ENCODE data around the gene FLNB. TPM values are rescaled to one million over a fixed set of nuclear protein-coding genes. Genes with fewer than 3 reads are reported as not detected.

Gene FLNB
- polyA plus RNA-seq, 1 donor from 2014 or later = 10.3 TPM

DNA sequence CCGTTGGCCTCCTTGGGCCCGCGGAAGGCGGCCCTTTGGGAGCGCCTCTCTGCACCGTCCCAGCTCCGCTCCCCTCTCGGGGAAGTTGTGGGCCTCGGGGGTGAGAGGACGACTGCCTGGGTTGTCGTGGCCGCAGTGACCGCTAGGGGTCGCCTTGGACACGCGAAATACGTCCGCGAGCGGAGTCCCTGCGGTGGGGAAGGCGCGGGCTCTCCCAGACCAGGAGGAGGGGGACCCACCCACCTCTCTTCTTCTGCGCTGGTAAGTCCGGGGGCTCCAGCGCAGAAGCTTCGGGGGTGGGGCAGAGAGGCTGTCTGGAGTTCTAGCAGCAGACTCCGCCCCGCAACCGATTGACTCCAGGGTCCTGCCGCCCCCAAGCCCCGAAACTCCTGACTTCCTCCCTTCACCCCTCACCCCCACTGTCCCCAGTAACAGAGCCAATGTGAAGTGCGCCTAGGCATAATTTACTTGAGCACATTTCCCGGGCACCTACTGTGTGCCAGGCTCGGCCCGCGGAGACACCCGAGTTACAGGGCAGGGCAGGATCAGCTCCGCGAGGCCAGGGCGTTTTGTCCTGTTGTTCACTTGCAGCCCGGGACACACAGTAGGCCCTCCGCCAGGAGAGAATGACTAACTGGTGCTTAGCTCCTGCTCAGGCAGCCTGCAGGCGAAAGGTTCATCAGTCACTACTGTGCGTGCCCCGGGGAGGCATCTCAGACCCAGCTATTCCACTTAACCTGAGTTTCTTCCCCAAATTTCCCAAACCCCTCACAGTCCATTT, 169.7 kb downstream of the FLNB start:
- Histone ChIP-seq H3K4me2 (ENCODE audit: low read length) (peak overlapping the region; percentile 30), H3K9ac (ENCODE audit: low read length) (peak overlapping the region; percentile 29), H3K79me2 (replicated peaks; ENCODE audit: insufficient read depth, low read length) (no peaks in the 10 kb centered on the region), H4K20me1 (ENCODE audit: insufficient read depth) (no peaks in the 10 kb centered on the region), H3K27ac (ENCODE audit: low read length) (no peak overlapping the region), H3K27me3 (ENCODE audit: insufficient read depth, low read depth, low read length) (no peaks in the 10 kb centered on the region), H2AFZ (ENCODE audit: low read depth, low read length) (no peak overlapping the region), H3K4me3 (ENCODE audit: low read length) (peak overlapping the region; percentile 64), H3K9me2 (ENCODE audit: insufficient read depth, low read length) (no peaks in the 10 kb centered on the region), H3F3A (ENCODE audit: insufficient read depth, low read length, poor library complexity, severe bottlenecking) (no peaks in the 10 kb centered on the region), H3K9me3 (ENCODE audit: low read length) (no peaks in the 10 kb centered on the region), H3K36me3 (ENCODE audit: insufficient read depth, low read length) (no peaks in the 10 kb centered on the region)
- TF ChIP-seq EZH2 (IDR thresholded peaks at IDR 0.05; ENCODE audit: borderline replicate concordance, insufficient read depth, low read length, poor library complexity, severe bottlenecking) (no peak), SMC3 (conservative IDR thresholded peaks at IDR 0.05; ENCODE audit: poor library complexity) (peak; percentile 88), EP300 (conservative IDR thresholded peaks at IDR 0.05; ENCODE audit: poor library complexity, severe bottlenecking) (no peak), CTCF (IDR thresholded peaks at IDR 0.05; ENCODE audit: poor library complexity, severe bottlenecking) (peak; percentile 95), MXI1 (conservative IDR thresholded peaks at IDR 0.05; ENCODE audit: poor library complexity, severe bottlenecking) (peak; percentile 41), RAD21 (conservative IDR thresholded peaks at IDR 0.05) (peak; percentile 84)

- Histone ChIP-seq H3K27ac (ENCODE audit: low read length) (no peak overlapping the region), H3K9me2 (ENCODE audit: insufficient read depth, low read length) (no peaks in the 10 kb centered on the region), H4K20me1 (ENCODE audit: insufficient read depth) (no peaks in the 10 kb centered on the region), H3K4me3 (ENCODE audit: low read length) (no peak overlapping the region), H3K9ac (ENCODE audit: low read length) (no peak overlapping the region), H3K36me3 (ENCODE audit: insufficient read depth, low read length) (no peaks in the 10 kb centered on the region), H3F3A (ENCODE audit: insufficient read depth, low read length, poor library complexity, severe bottlenecking) (no peaks in the 10 kb centered on the region), H3K27me3 (ENCODE audit: insufficient read depth, low read depth, low read length) (no peaks in the 10 kb centered on the region), H3K9me3 (ENCODE audit: low read length) (no peaks in the 10 kb centered on the region), H3K4me2 (ENCODE audit: low read length) (no peak overlapping the region), H2AFZ (ENCODE audit: low read depth, low read length) (no peak overlapping the region), H3K79me2 (replicated peaks; ENCODE audit: insufficient read depth, low read length) (no peaks in the 10 kb centered on the region)
- TF ChIP-seq MXI1 (conservative IDR thresholded peaks at IDR 0.05; ENCODE audit: poor library complexity, severe bottlenecking) (no peak), EP300 (conservative IDR thresholded peaks at IDR 0.05; ENCODE audit: poor library complexity, severe bottlenecking) (no peak), POLR2AphosphoS5 (IDR thresholded peaks at IDR 0.05) (no peak), SMC3 (conservative IDR thresholded peaks at IDR 0.05; ENCODE audit: poor library complexity) (no peak), CTCF (IDR thresholded peaks at IDR 0.05; ENCODE audit: poor library complexity, severe bottlenecking) (no peak), RAD21 (conservative IDR thresholded peaks at IDR 0.05) (no peak), TAF1 (IDR thresholded peaks at IDR 0.05; ENCODE audit: low read depth) (no peak), REST (IDR thresholded peaks at IDR 0.05; ENCODE audit: borderline replicate concordance) (no peak), EZH2 (IDR thresholded peaks at IDR 0.05; ENCODE audit: borderline replicate concordance, insufficient read depth, low read length, poor library complexity, severe bottlenecking) (no peak)
These were observed 170.5 kb downstream of the FLNB start for GRCh38 chr3:58178528-58179234.
